ENCODE data around the gene SLC26A6. TPM values are rescaled to one million over a fixed set of nuclear protein-coding genes. Genes with fewer than 3 reads are reported as not detected.

Gene SLC26A6
- total and polyA plus RNA-seq, 2 donors (not counting 1 experiment from before 2014, with no cell fraction given), result 22.5 to 26.7 TPM

- ATAC-seq (ENCODE audit: low read depth) (no peak), DNase-seq (no peak)
- no peak overlapping the region for H3K4me3 ChIP-seq (ENCODE audit: control extremely low read depth in 1 of 5, extremely low read depth in 1 of 5, insufficient read depth in 1 of 5, low read depth in 2 of 5, low read length in 4 of 5)
- H4K20me1 ChIP-seq (ENCODE audit: control insufficient read depth, insufficient read depth, low read length, poor library complexity, severe bottlenecking), result no peaks in the 10 kb centered on the region
- no peaks in the 10 kb centered on the region for H3K9me3 ChIP-seq (ENCODE audit: control extremely low read depth in 1 of 3, control insufficient read depth in 2 of 3, insufficient read depth in 1 of 3, low read length in 2 of 3)
- H3K9ac ChIP-seq (ENCODE audit: low read length), result no peak overlapping the region
- H3K27me3 Mint-ChIP-seq, result no peaks in the 10 kb centered on the region
- H3K27ac Mint-ChIP-seq, result no peak overlapping the region
- H3K9me3 Mint-ChIP-seq (ENCODE audit: insufficient read depth), result no peaks in the 10 kb centered on the region
- ChIA-PET CTCF (interaction anchor here (1.0 kb wide), 1 partner anchor 282 kb away, joined by 6 read pairs; no protein-coding TSS in a partner anchor), POLR2A (no interaction called here)
- no peak overlapping the region for H2AFZ ChIP-seq (ENCODE audit: insufficient read depth, low read depth, low read length, poor library complexity, severe bottlenecking)
- no peak for TF ChIP-seq EZH2 (IDR thresholded peaks at IDR 0.05; ENCODE audit: borderline replicate concordance, insufficient read depth, low read depth, low read length, poor library complexity, severe bottlenecking)
- no peak for TF ChIP-seq CTCF (IDR thresholded peaks at IDR 0.05)
- H3K4me1 ChIP-seq (ENCODE audit: control insufficient read depth in 2 of 2, insufficient read depth in 2 of 2, low read length in 2 of 2), result peaks cover 26 to 46% of the 10 kb centered on the region in 2 donors
- H3K27ac ChIP-seq (ENCODE audit: low read length in 2 of 2), result no peak overlapping the region
- peaks cover 40% of the 10 kb centered on the region for H3K4me1 Mint-ChIP-seq
- intact Hi-C loops (cut with micrococcal nuclease), result loop anchor here (10.0 kb wide), 1 partner anchor 218 kb away; a partner anchor contains a TSS
- no peaks in the 10 kb centered on the region for H3K27me3 ChIP-seq (replicated peaks in 1 of 4; ENCODE audit: control extremely low read depth in 1 of 4, control insufficient read depth in 3 of 4, insufficient read depth in 4 of 4, low read length in 3 of 4)
- peaks cover 0 to 14% of the 10 kb centered on the region in 2 experiments for H3K36me3 ChIP-seq (replicated peaks in 1 of 2; ENCODE audit: control extremely low read depth in 1 of 2, control insufficient read depth in 1 of 2, extremely low read depth in 1 of 2, insufficient read depth in 2 of 2, low read length in 1 of 2)
- H3K4me3 Mint-ChIP-seq, result no peak overlapping the region
- H3K79me2 ChIP-seq (ENCODE audit: control insufficient read depth, insufficient read depth, low read length), result no peaks in the 10 kb centered on the region
- 98% methylated on average over 8 of the region's 9 CpGs for WGBS (ENCODE audit: insufficient coverage)
- no peak overlapping the region for H3K4me2 ChIP-seq (replicated peaks; ENCODE audit: low read depth, low read length, poor library complexity, severe bottlenecking)
These were observed 47.5 kb upstream of the SLC26A6 start for GRCh38 chr3:48682786-48683185.

- intact Hi-C loops (cut with micrococcal nuclease), result loop anchor here (10.0 kb wide), 1 partner anchor 217 kb away; a partner anchor contains a TSS
- H3K27me3 Mint-ChIP-seq, result no peaks in the 10 kb centered on the region
- DNase-seq (no peak), ATAC-seq (ENCODE audit: low read depth) (no peak)
- no peak overlapping the region for H3K9ac ChIP-seq (ENCODE audit: low read length)
- H3K79me2 ChIP-seq (ENCODE audit: control insufficient read depth, insufficient read depth, low read length), result no peaks in the 10 kb centered on the region
- H3K4me1 ChIP-seq (ENCODE audit: control insufficient read depth in 2 of 2, insufficient read depth in 2 of 2, low read length in 2 of 2), result peaks cover 26 to 46% of the 10 kb centered on the region in 2 donors
- H3K4me2 ChIP-seq (replicated peaks; ENCODE audit: low read depth, low read length, poor library complexity, severe bottlenecking), result no peak overlapping the region
- TF ChIP-seq EZH2 (IDR thresholded peaks at IDR 0.05; ENCODE audit: borderline replicate concordance, insufficient read depth, low read depth, low read length, poor library complexity, severe bottlenecking) (no peak), CTCF (IDR thresholded peaks at IDR 0.05) (no peak)
- H3K4me1 Mint-ChIP-seq, result peaks cover 40% of the 10 kb centered on the region
- no peak overlapping the region for H3K27ac ChIP-seq (ENCODE audit: low read length in 2 of 2)
- no peaks in the 10 kb centered on the region for H4K20me1 ChIP-seq (ENCODE audit: control insufficient read depth, insufficient read depth, low read length, poor library complexity, severe bottlenecking)
- no peak overlapping the region for H3K27ac Mint-ChIP-seq
- H2AFZ ChIP-seq (ENCODE audit: insufficient read depth, low read depth, low read length, poor library complexity, severe bottlenecking), result no peak overlapping the region
- H3K4me3 ChIP-seq (ENCODE audit: control extremely low read depth in 1 of 5, extremely low read depth in 1 of 5, insufficient read depth in 1 of 5, low read depth in 2 of 5, low read length in 4 of 5), result no peak overlapping the region
- H3K27me3 ChIP-seq (replicated peaks in 1 of 4; ENCODE audit: control extremely low read depth in 1 of 4, control insufficient read depth in 3 of 4, insufficient read depth in 4 of 4, low read length in 3 of 4), result no peaks in the 10 kb centered on the region
- WGBS (ENCODE audit: insufficient coverage), result 96% methylated on average over 13 of the region's 17 CpGs
- ChIA-PET CTCF (interaction anchor here (0.9 kb wide), 1 partner anchor 270 kb away, joined by 3 read pairs; no protein-coding TSS in a partner anchor), POLR2A (interaction anchor here (0.6 kb wide), 1 partner anchor 15 kb away, joined by 9 read pairs; no protein-coding TSS in a partner anchor)
- no peaks in the 10 kb centered on the region for H3K9me3 ChIP-seq (ENCODE audit: control extremely low read depth in 1 of 3, control insufficient read depth in 2 of 3, insufficient read depth in 1 of 3, low read length in 2 of 3)
- no peak overlapping the region for H3K4me3 Mint-ChIP-seq
- H3K9me3 Mint-ChIP-seq (ENCODE audit: insufficient read depth), result no peaks in the 10 kb centered on the region
- H3K36me3 ChIP-seq (replicated peaks in 1 of 2; ENCODE audit: control extremely low read depth in 1 of 2, control insufficient read depth in 1 of 2, extremely low read depth in 1 of 2, insufficient read depth in 2 of 2, low read length in 1 of 2), result peaks cover 0 to 11% of the 10 kb centered on the region in 2 experiments
These were observed 46.8 kb upstream of the SLC26A6 start for GRCh38 chr3:48681974-48682610.

Data from B cell (primary cell).